Gastroesophageal sphincter (tissue), 4 donors: ENCODE data around the gene NCKAP5. TPM values are rescaled to one million over a fixed set of nuclear protein-coding genes. Genes with fewer than 3 reads are reported as not detected.

ENCODE experiments used
- ATAC-seq: fragments of 150-250 bp; one replicate; pipeline ENCODE4 v1.9.1; 2016; ENCODE audit warnings: mild to moderate bottlenecking, moderate library complexity
- H3K27ac ChIP-seq, 4 donors: fragments of 200-600 bp; sonication (generic) in 3 of 4; 1 replicate in 3 of 4; 2 replicates in 1 of 4; pipeline ENCODE4 v1.5.1; 2016 to 2019
- H3K27me3 ChIP-seq: fragments of 200-600 bp; sonication (generic); one replicate; pipeline ENCODE4 v1.5.1; 2019
- H3K36me3 ChIP-seq, 2 donors: fragments of 200-600 bp; sonication (generic); one replicate each; pipeline ENCODE4 v1.5.1; 2019; ENCODE audit warnings: control low read depth in 1 of 2
- H3K4me1 ChIP-seq, 3 donors: fragments of 200-600 bp; sonication (generic); 1 replicate in 2 of 3; 2 replicates in 1 of 3; pipeline ENCODE4 v1.5.1; 2016 to 2019; ENCODE audit warnings: control low read depth in 2 of 3
- H3K4me3 ChIP-seq, 2 donors: fragments of 200-600 bp; sonication (generic); one replicate each; pipeline ENCODE4 v1.5.1; 2019; ENCODE audit warnings: mild to moderate bottlenecking in 1 of 2, moderate library complexity in 1 of 2
- H3K9me3 ChIP-seq, 3 donors: fragments of 200-600 bp; sonication (generic); one replicate each; pipeline ENCODE4 v1.5.1; 2017 to 2019; ENCODE audit warnings: control low read depth in 2 of 3
- CTCF ChIP-seq, 4 experiments: fragments of 200-600 bp in 2 of 4; fragments of 450-650 bp in 2 of 4; sonication (generic) in 1 of 4; IDR thresholded peaks; one replicate each; pipeline ENCODE4 v1.5.1; 2017 to 2019; ENCODE audit warnings: antibody characterized with exemption in 4 of 4, mild to moderate bottlenecking in 2 of 4, moderate library complexity in 2 of 4
- EP300 ChIP-seq: sonication (generic); formaldehyde crosslinking; IDR thresholded peaks from one replicate; pipeline ENCODE4 v1.6.1; 2017; ENCODE audit warnings: antibody characterized with exemption, mild to moderate bottlenecking
- POLR2A ChIP-seq, 2 donors: fragments of 450-650 bp; IDR thresholded peaks; one replicate each; pipeline ENCODE4 v1.6.1; 2017; ENCODE audit warnings: antibody characterized with exemption in 2 of 2, mild to moderate bottlenecking in 2 of 2, moderate library complexity in 1 of 2
- POLR2AphosphoS5 ChIP-seq: sonication (generic); formaldehyde crosslinking; IDR thresholded peaks from one replicate; pipeline ENCODE4 v1.6.1; 2017; ENCODE audit warnings: antibody characterized with exemption
- WGBS, 2 donors: methylation state at CpG; one replicate each; pipeline ENCODE4 v1.1.5; 2018; ENCODE audit warnings: low coverage in 1 of 2; 5-methylcytosine and 5-hydroxymethylcytosine counted together
- total RNA-seq, 4 donors: library from RNA; depleted of rRNA; stranded (reverse); fragments of >200 nt; gene quantifications; one replicate each; pipeline ENCODE4 v1.1.0, GENCODE V29; 2016

Gene NCKAP5
- total RNA-seq, 4 donors from 2014 or later, result 0.16 to 0.57 (median 0.33) TPM

GRCh38 chr2:133255360-133255759 is 312.9 kb downstream of the NCKAP5 start:
- no peaks in the 10 kb centered on the region for H3K36me3 ChIP-seq
- TF ChIP-seq CTCF (IDR thresholded peaks at IDR 0.05) (no peak), POLR2A (IDR thresholded peaks at IDR 0.05) (no peak), POLR2AphosphoS5 (no peak), EP300 (no peak)
- H3K27ac ChIP-seq, result no peak overlapping the region
- H3K4me1 ChIP-seq, result no peaks in the 10 kb centered on the region
- 73% methylated on average over 2 of the region's 2 CpGs; no CpG with 5 or more reads in 1 of the 2 donors for WGBS, 2 donors
- H3K9me3 ChIP-seq, result no peaks in the 10 kb centered on the region
- ATAC-seq, result no peak
- H3K27me3 ChIP-seq, result no peaks in the 10 kb centered on the region
- H3K4me3 ChIP-seq, result no peak overlapping the region

- H3K9me3 ChIP-seq, result no peaks in the 10 kb centered on the region
- 82 to 91% methylated on average over 2 of the region's 2 CpGs for WGBS, 2 donors
- no peaks in the 10 kb centered on the region for H3K27me3 ChIP-seq
- no peaks in the 10 kb centered on the region for H3K36me3 ChIP-seq
- H3K4me3 ChIP-seq, result no peak overlapping the region
- no peak for ATAC-seq
- TF ChIP-seq EP300, result no peak
- TF ChIP-seq POLR2A (IDR thresholded peaks at IDR 0.05), result no peak
- no peak for TF ChIP-seq POLR2AphosphoS5
- TF ChIP-seq CTCF (IDR thresholded peaks at IDR 0.05), result no peak
- H3K27ac ChIP-seq, result no peak overlapping the region
- H3K4me1 ChIP-seq, result no peaks in the 10 kb centered on the region
Measured at GRCh38 chr2:133253793-133254192, 314.5 kb downstream of the NCKAP5 start.

- no peak overlapping the region for H3K4me3 ChIP-seq
- H3K4me1 ChIP-seq, result no peaks in the 10 kb centered on the region
- ATAC-seq, result no peak
- 81 to 92% methylated on average over 3 to 5 of the region's 5 CpGs for WGBS, 2 donors
- no peaks in the 10 kb centered on the region for H3K27me3 ChIP-seq
- no peaks in the 10 kb centered on the region for H3K9me3 ChIP-seq
- H3K27ac ChIP-seq, result no peak overlapping the region
- TF ChIP-seq EP300, result no peak
- no peak for TF ChIP-seq POLR2A (IDR thresholded peaks at IDR 0.05)
- TF ChIP-seq CTCF (IDR thresholded peaks at IDR 0.05), result no peak
- no peak for TF ChIP-seq POLR2AphosphoS5
- H3K36me3 ChIP-seq, result no peaks in the 10 kb centered on the region
Measured at GRCh38 chr2:133252780-133253355, 315.4 kb downstream of the NCKAP5 start.

- TF ChIP-seq EP300 (no peak), CTCF (IDR thresholded peaks at IDR 0.05) (no peak), POLR2A (IDR thresholded peaks at IDR 0.05) (no peak), POLR2AphosphoS5 (no peak)
Measured at GRCh38 chr2:133249362-133249761, 318.9 kb downstream of the NCKAP5 start.

GRCh38 chr2:133248264-133248663 is 320.0 kb downstream of the NCKAP5 start:
- no peaks in the 10 kb centered on the region for H3K36me3 ChIP-seq
- no peak for ATAC-seq
- WGBS, 2 donors, result 86 to 95% methylated on average over 3 of the region's 4 CpGs
- no peaks in the 10 kb centered on the region for H3K9me3 ChIP-seq
- H3K27me3 ChIP-seq, result no peaks in the 10 kb centered on the region
- TF ChIP-seq POLR2AphosphoS5, result no peak
- TF ChIP-seq CTCF (IDR thresholded peaks at IDR 0.05), result no peak
- no peak for TF ChIP-seq EP300
- TF ChIP-seq POLR2A (IDR thresholded peaks at IDR 0.05), result no peak
- H3K4me3 ChIP-seq, result no peak overlapping the region
- H3K4me1 ChIP-seq, result no peaks in the 10 kb centered on the region
- H3K27ac ChIP-seq, result no peak overlapping the region

More at GRCh38 chr2:133249362-133249761, 318.9 kb downstream of the NCKAP5 start:
- H3K4me1 ChIP-seq, result no peaks in the 10 kb centered on the region
- 65 to 79% methylated on average over 2 of the region's 2 CpGs for WGBS, 2 donors
- no peaks in the 10 kb centered on the region for H3K9me3 ChIP-seq
- no peaks in the 10 kb centered on the region for H3K36me3 ChIP-seq
- no peak overlapping the region for H3K27ac ChIP-seq
- no peak for ATAC-seq
- no peak overlapping the region for H3K4me3 ChIP-seq
- H3K27me3 ChIP-seq, result no peaks in the 10 kb centered on the region
